ENCODE measurements around the gene SGK1. TPM values are rescaled to one million over a fixed set of nuclear protein-coding genes. Genes with fewer than 3 reads are reported as not detected.
"Not testable (repeated sequence)": the region's sequence is repeated elsewhere in the genome, so short reads cannot be mapped to it uniquely, and the experiment has no call there.

The SGK1 gene
- total and polyA plus RNA-seq, 2 donors (not counting 1 experiment from before 2014, with no cell fraction given) = 37.3 to 57.8 TPM

GRCh38 chr6:134256862-134257261 is 61.0 kb downstream of the SGK1 start:
- no peak overlapping the region for H2AFZ ChIP-seq (ENCODE audit: insufficient read depth, low read depth, low read length, poor library complexity, severe bottlenecking)
- no peak overlapping the region for H3K9ac ChIP-seq (ENCODE audit: low read length)
- intact Hi-C loops (cut with micrococcal nuclease) = no loop called here
- CTCF ChIA-PET = no interaction called here
- no peaks in the 10 kb centered on the region for H3K4me1 Mint-ChIP-seq
- no peak overlapping the region for H3K4me3 Mint-ChIP-seq
- ATAC-seq (ENCODE audit: low read depth) (no peak), DNase-seq (no peak)
- no peaks in the 10 kb centered on the region for H3K4me1 ChIP-seq (ENCODE audit: control insufficient read depth in 2 of 2, insufficient read depth in 2 of 2, low read length in 2 of 2)
- no peaks in the 10 kb centered on the region for H3K27me3 ChIP-seq (replicated peaks in 1 of 4; ENCODE audit: control extremely low read depth in 1 of 4, control insufficient read depth in 3 of 4, insufficient read depth in 4 of 4, low read length in 3 of 4)
- TF ChIP-seq EZH2 (IDR thresholded peaks at IDR 0.05; ENCODE audit: borderline replicate concordance, insufficient read depth, low read depth, low read length, poor library complexity, severe bottlenecking) = no peak
- no peak for TF ChIP-seq CTCF (IDR thresholded peaks at IDR 0.05)
- H4K20me1 ChIP-seq (ENCODE audit: control insufficient read depth, insufficient read depth, low read length, poor library complexity, severe bottlenecking) = no peaks in the 10 kb centered on the region
- no peaks in the 10 kb centered on the region for H3K9me3 Mint-ChIP-seq (ENCODE audit: insufficient read depth)
- WGBS (ENCODE audit: insufficient coverage) = over 99% methylated on average over 6 of the region's 8 CpGs
- no peaks in the 10 kb centered on the region for H3K36me3 ChIP-seq (replicated peaks in 1 of 2; ENCODE audit: control extremely low read depth in 1 of 2, control insufficient read depth in 1 of 2, extremely low read depth in 1 of 2, insufficient read depth in 2 of 2, low read length in 1 of 2)
- H3K9me3 ChIP-seq (ENCODE audit: control extremely low read depth in 1 of 3, control insufficient read depth in 2 of 3, insufficient read depth in 1 of 3, low read length in 2 of 3) = no peaks in the 10 kb centered on the region
- H3K4me3 ChIP-seq (ENCODE audit: control extremely low read depth in 1 of 5, extremely low read depth in 1 of 5, insufficient read depth in 1 of 5, low read depth in 2 of 5, low read length in 4 of 5) = no peak overlapping the region
- no peak overlapping the region for H3K27ac Mint-ChIP-seq
- H3K27ac ChIP-seq (ENCODE audit: low read length in 2 of 2) = no peak overlapping the region
- POLR2A ChIA-PET = no interaction called here
- H3K79me2 ChIP-seq (ENCODE audit: control insufficient read depth, insufficient read depth, low read length) = no peaks in the 10 kb centered on the region
- H3K4me2 ChIP-seq (replicated peaks; ENCODE audit: low read depth, low read length, poor library complexity, severe bottlenecking) = no peak overlapping the region
- H3K27me3 Mint-ChIP-seq = no peaks in the 10 kb centered on the region

GRCh38 chr6:134255280-134255679 is 62.6 kb downstream of the SGK1 start:
- intact Hi-C loops (cut with micrococcal nuclease); H3K27me3 ChIP-seq (replicated peaks in 1 of 4; ENCODE audit: control extremely low read depth in 1 of 4, control insufficient read depth in 3 of 4, insufficient read depth in 4 of 4, low read length in 3 of 4); ATAC-seq (ENCODE audit: low read depth); DNase-seq; POLR2A ChIA-PET; H3K4me3 ChIP-seq (ENCODE audit: control extremely low read depth in 1 of 5, extremely low read depth in 1 of 5, insufficient read depth in 1 of 5, low read depth in 2 of 5, low read length in 4 of 5); H3K9me3 Mint-ChIP-seq (ENCODE audit: insufficient read depth); H3K4me2 ChIP-seq (replicated peaks; ENCODE audit: low read depth, low read length, poor library complexity, severe bottlenecking); H3K27ac ChIP-seq (ENCODE audit: low read length in 2 of 2); H3K27ac Mint-ChIP-seq; H3K4me1 Mint-ChIP-seq; H3K9me3 ChIP-seq (ENCODE audit: control extremely low read depth in 1 of 3, control insufficient read depth in 2 of 3, insufficient read depth in 1 of 3, low read length in 2 of 3); H3K9ac ChIP-seq (ENCODE audit: low read length); H3K27me3 Mint-ChIP-seq; H3K4me3 Mint-ChIP-seq; H3K79me2 ChIP-seq (ENCODE audit: control insufficient read depth, insufficient read depth, low read length); H2AFZ ChIP-seq (ENCODE audit: insufficient read depth, low read depth, low read length, poor library complexity, severe bottlenecking); H3K36me3 ChIP-seq (replicated peaks in 1 of 2; ENCODE audit: control extremely low read depth in 1 of 2, control insufficient read depth in 1 of 2, extremely low read depth in 1 of 2, insufficient read depth in 2 of 2, low read length in 1 of 2); H3K4me1 ChIP-seq (ENCODE audit: control insufficient read depth in 2 of 2, insufficient read depth in 2 of 2, low read length in 2 of 2); H4K20me1 ChIP-seq (ENCODE audit: control insufficient read depth, insufficient read depth, low read length, poor library complexity, severe bottlenecking): not testable (repeated sequence)
- CTCF ChIA-PET = interaction anchor here (0.7 kb wide), 1 partner anchor 48 kb away, joined by 3 read pairs; no protein-coding TSS in a partner anchor
- WGBS (ENCODE audit: insufficient coverage) = no CpG with 5 or more reads among the region's 2 CpGs
